SW 1271 (cell line): ENCODE measurements around the gene CAPN7.

Experiments used
- DNase-seq, 2 experiments: peaks; one replicate each; lab custom pipeline; 2025; lab: John Stamatoyannopoulos, UW

Gene CAPN7

DNA sequence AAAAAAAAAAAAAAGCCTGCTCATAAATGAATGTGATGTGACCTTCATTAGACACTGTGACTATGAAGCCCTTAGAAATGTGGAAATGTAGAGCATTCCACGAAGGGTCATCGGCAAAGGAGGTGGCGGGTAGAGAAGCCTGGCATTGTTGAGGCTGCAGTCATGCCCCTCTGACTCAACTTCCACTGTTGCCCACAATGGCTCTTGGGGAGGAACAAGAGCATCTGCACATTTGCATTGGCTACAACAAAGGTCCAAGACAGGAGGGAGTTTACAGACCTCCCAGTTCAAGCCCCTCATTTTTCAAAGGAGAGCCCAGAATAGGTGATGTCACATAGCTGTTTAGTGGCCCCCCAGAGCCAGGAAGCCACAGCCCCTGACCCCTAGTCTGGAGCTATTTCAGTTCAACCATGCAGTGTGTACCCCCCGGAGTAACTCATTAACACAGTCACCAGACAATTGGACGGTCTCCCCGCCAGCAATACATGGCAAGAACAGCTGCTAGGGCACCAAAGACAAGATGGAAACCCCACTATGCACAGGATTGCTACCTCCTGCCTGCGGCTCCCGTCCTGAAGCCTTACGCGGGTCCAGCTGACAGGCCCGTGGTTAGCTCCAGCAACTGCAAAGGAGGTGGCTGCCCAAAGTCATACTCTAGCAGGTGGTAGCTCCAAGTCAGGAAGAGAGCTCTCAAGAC, 70.1 kb downstream of the CAPN7 start:
- no peak for DNase-seq

GRCh38 chr3:15277861-15278500, 71.9 kb downstream of the CAPN7 start:
- DNase-seq, result no peak

DNA sequence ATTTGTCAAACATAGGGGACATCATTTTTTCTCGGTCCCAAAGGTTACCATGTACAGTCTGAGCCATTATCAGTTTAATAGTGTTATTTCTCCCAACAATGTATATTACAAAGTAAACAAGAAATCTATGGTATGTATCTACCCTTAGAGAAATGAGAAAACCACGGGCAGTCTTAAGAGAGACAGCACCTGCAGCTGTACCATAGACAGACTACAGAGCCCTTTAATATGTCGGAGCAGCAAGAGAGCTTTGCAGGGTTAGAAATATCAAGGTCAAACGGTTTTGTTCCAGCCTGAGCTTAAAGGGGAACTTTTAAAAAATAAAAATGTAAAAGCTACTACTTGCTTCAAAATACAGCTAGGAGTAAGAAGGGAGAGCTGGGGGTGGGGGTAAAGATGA, 73.2 kb downstream of the CAPN7 start:
- DNase-seq, result no peak

DNA sequence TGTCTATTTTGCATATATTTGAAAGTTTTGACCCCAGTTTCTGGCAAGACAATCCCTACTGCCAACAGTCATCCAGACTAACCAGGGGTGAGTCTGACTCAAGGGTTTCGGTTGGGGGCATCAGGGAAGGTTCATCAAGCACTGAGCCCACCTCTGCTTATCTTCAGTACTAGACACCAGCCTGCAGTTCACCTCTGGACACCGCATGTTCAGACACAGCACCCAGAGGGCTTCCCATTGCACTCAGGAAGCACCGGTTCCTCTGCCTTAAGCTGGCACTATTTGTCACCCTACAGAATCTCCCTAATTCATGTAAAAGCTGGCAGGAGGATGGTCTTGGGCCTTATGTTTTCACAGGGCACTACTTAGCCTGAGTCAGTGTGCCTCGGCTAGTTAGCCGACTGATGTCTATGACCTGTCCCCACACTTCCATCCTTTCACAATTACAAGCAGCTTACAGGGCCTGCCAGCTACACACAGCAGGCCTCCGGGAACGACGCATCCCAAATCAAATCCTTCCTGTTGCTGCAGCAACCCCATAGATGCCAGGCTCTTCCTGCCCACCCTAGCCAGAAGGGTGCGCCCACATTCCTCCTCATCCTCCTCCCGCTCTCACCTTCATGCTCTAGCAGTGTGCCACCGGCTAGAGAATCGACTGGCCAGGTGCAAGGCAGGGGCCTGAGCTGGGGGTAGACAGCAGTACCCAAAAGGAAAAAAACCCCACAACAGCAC, 73.8 kb downstream of the CAPN7 start:
- DNase-seq, result no peak

DNA sequence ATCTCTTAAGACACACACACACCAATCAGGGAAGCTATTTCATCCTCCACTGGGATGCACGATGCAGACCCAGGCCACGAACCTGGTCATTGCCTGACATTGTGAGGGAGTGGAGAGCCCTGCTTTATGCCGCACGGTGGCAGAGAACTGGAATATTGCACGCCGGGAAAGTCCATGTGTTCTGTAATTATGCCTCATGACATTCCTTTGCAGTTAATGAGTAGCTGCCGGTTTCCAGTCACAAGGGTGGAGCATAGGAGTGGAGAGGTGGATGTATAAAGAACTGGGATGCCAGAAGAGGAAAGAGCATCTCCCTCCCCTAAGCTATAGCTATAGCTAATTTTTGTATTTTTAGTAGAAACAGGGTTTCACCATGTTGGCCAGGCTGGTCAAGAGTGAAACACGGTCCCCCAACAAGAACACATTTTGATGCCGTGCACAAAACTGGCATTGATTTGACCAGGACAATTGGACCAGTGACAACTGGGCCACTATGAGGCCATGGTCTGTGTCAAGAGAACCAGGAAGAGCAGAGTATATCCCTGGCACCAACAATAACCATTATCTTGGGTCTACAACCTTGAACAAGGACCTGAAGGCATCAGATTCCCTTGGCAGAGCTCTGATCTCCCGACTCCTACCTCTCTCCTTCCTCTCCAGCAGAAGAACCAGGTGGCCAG, 74.9 kb downstream of the CAPN7 start:
- no peak for DNase-seq

GRCh38 chr3:15281817-15282216, 75.8 kb downstream of the CAPN7 start:
- no peak for DNase-seq

DNA sequence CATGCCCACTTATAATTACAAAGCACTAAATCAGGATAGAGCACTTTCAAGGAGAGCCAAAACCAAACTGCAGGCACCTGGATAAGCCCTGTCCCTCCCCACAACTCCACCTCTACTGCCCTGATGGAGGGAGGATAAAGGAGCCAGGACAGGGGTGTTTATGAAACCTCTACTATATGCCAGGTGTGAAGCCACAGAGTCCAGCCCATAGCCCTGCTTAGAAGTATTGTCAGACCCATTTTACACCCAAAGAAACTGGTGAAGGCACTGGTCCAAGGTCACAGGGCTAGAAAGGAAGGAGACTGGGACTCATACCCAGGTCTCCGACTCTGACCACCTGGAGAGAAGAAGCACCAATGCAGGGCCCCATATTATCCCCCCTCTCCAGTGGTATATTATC, 77.7 kb downstream of the CAPN7 start:
- no peak for DNase-seq

GRCh38 chr3:15284121-15284889, 78.3 kb downstream of the CAPN7 start:
- DNase-seq, result no peak

GRCh38 chr3:15286022-15286421, 80.0 kb downstream of the CAPN7 start:
- DNase-seq, result no peak

GRCh38 chr3:15287565-15288330, 81.7 kb downstream of the CAPN7 start:
- DNase-seq, result no peak

GRCh38 chr3:15288331-15289035, 82.4 kb downstream of the CAPN7 start:
- DNase-seq, result no peak

DNA sequence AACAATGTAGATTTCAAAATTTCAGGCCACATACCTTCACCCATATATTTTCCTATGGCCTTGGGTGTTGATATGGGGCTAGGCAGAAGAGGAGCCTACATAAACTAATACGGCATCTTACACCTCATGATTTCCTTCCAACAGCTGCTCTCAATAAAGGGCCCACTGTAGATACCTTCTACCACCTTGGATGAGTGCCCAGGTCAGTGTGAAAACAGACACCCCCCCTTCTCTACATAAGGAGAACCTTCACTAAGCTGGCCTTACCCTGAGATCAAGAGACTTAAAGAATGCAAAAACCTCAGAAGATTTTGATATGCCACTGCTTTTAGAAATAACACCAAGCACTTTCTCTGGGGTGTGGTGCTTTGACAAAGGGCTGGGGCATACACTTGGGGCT, 83.6 kb downstream of the CAPN7 start:
- DNase-seq, result no peak

DNA sequence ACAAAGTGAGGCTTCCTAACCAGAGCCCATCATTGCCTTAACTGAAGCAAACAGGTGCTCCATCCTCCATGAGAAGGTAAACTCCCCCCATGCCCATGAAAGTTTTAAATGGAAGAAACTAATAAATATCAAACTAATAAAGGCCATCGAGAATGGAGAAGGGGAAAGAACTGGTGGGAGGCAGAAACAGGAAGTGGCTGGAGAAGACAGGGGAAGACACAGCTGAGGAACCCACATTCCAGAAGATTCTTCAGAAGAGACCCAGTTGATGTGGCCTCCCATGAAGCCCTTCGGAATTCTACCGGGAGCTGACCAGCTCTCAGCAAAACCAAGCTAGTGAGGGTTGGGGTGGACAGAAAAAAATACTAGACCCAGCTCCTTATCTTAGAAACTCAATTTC, 84.7 kb downstream of the CAPN7 start:
- DNase-seq, result no peak

DNA sequence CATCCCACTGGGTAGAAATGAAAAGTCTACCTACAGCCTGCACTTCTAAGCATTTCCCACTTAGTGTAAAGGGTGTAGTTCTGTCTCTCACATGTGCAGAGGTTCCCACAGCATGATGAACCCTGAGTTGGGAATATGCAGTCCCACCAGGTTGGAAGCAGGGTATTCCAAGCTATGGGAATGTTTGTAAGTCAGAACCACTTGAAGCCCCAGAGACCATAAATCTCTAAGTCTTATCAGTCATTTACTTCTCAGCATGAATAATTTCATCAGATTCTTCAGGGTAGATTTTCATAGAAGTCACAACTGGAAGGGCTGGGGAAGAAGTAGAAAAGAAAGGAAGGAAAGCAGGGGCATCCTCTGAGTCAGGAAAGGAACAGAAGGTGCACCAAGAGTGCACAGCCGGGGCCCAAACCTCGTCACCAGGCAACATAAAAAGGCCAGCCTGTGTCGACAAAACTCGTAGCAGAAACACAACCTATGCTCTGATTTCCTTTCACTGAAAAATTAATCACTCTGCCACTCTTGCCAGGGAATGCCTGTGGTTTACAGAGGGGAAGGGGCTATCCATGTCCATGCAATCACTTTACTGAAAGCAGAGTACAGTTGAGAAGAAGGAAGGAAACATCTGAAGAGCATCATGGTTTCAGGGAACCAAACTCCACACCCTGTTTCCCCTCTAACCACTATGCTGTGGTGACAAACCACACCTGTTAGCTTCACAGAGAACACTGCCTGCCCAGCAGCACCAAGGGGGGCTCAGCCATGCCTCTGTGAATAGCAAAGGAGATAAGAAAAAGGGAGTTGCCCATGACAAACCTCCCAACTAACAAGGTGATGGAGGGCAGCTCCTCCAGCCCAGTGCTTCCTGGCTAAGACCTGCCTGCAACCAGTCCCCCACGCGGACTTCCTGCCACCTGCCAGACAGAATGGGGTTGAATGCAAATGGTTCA, 85.8 kb downstream of the CAPN7 start:
- DNase-seq, result no peak

- DNase-seq, result no peak
Observed at GRCh38 chr3:15292765-15293522, 86.9 kb downstream of the CAPN7 start.

GRCh38 chr3:15294929-15295328, 88.9 kb downstream of the CAPN7 start:
- no peak for DNase-seq

DNA sequence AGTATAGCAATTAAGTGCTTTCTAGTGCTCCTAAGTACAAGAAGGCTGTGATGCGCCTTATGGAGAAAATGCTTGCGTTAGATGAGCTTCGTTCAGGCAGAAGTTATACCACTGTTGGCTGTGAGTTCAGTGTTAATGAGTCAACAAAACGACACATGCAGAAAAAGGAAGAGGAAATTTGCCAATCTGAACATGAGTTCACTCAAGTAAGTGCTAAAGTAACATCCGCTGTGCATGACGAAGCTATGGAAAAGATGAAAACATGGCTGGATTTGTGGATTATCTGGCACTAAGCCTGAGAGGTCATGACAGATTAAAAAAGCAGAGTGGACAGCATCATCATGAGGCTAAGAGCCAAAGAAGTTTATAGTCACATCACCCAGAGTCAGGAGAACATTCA, 89.5 kb downstream of the CAPN7 start:
- DNase-seq, result no peak

DNA sequence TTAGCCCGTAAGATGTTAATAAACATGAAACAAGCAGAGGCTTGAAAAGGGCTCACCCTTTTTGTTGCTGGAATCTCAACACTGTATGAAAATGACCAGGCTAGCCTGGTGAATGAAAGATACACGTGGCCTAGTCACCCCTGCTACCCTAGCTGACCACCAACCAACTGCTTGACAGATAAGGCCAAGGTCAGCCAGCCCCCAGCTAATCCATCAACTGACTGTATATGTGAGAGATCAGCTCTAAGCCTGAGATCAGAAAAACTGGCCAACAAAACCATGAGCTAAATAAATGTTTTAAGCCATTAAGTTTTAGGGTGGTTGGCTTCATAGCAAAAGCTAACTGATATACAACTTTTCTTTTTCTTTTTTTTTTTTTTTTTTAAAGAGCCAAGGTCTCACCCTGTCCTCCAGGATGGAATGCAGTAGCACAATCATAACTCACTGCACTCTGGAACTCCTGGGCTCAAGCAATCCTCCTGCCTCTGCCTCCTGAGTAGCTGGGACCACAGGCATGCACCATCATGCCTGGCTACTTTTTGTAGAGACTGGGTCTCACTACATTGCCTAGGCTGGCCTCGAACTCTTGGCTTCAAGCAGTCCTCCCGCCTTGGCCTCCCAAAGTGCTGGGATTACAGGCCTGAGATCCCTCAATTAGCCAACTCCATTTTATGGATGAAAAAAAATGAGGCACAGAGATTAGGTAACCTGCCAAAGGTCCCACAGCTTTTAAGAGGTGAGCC, 91.7 kb downstream of the CAPN7 start:
- DNase-seq, result no peak
